ENCODE results near the gene IGSF3.

- TF ChIP-seq CTCF (IDR thresholded peaks at IDR 0.05): no peak
- no peak for TF ChIP-seq POLR2A (IDR thresholded peaks at IDR 0.05)
Observed at GRCh38 chr1:116661633-116662032, 5.9 kb downstream of the IGSF3 start.
